Hepatocyte (in vitro differentiated cells): ENCODE measurements around the gene EPHB2.

Source experiments
- CTCF ChIP-seq: fragments of 200-600 bp; sonication (generic); IDR thresholded peaks from 2 replicates; pipeline ENCODE4 v1.5.1; 2016; ENCODE audit warnings: antibody characterized with exemption, mild to moderate bottlenecking; ENCODE audit not compliant: poor library complexity
- EZH2 ChIP-seq: fragments of 200-600 bp; sonication (generic); IDR thresholded peaks from 2 replicates; pipeline ENCODE4 v1.6.1; 2016; ENCODE audit warnings: antibody characterized with exemption, mild to moderate bottlenecking, borderline replicate concordance
- EZH2phosphoT487 ChIP-seq: fragments of 200-600 bp; sonication (generic); IDR thresholded peaks from one replicate; pipeline ENCODE4 v1.6.1; 2018; ENCODE audit warnings: antibody characterized with exemption, mild to moderate bottlenecking, low read depth, moderate library complexity; ENCODE audit not compliant: unreplicated experiment, severe bottlenecking

GRCh38 chr1:22738522-22738921, 27.9 kb downstream of the EPHB2 start:
- TF ChIP-seq CTCF (no peak), EZH2 (no peak), EZH2phosphoT487 (no peak)
